Thyroid gland (tissue), 4 donors: ENCODE measurements around the gene RAPGEF3. TPM values are rescaled to one million over a fixed set of nuclear protein-coding genes. Genes with fewer than 3 reads are reported as not detected.

Experiments used
- DNase-seq, 2 donors: peaks; one replicate each; pipeline ENCODE4 v3.0.0-alpha.2; 2019
- H3K27ac ChIP-seq, 3 donors: fragments of 200-600 bp; sonication (generic); 1 replicate in 2 of 3; 2 replicates in 1 of 3; pipeline ENCODE4 v1.5.1; 2016 to 2019; ENCODE audit warnings: mild to moderate bottlenecking in 1 of 3, moderate library complexity in 1 of 3
- H3K27me3 ChIP-seq: fragments of 200-600 bp; sonication (generic); one replicate; pipeline ENCODE4 v1.5.1; 2019
- H3K36me3 ChIP-seq, 2 donors: fragments of 200-600 bp; sonication (generic); one replicate each; pipeline ENCODE4 v1.5.1; 2016 to 2019
- H3K4me1 ChIP-seq, 2 donors: fragments of 200-600 bp; sonication (generic); one replicate each; pipeline ENCODE4 v1.5.1; 2017 to 2019
- H3K4me3 ChIP-seq, 3 donors: fragments of 200-600 bp; sonication (generic); replicated peaks in 1 of 3; 1 replicate in 2 of 3; 2 replicates in 1 of 3; pipeline ENCODE4 v1.5.1; 2016; ENCODE audit warnings: mild to moderate bottlenecking in 1 of 3
- H3K9me3 ChIP-seq: fragments of 200-600 bp; sonication (generic); one replicate; pipeline ENCODE4 v1.5.1; 2017
- POLR2A ChIP-seq, 2 donors: fragments of 450-650 bp; IDR thresholded peaks; one replicate each; pipeline ENCODE4 v1.6.1; 2017; ENCODE audit warnings: antibody characterized with exemption in 2 of 2, mild to moderate bottlenecking in 2 of 2, moderate library complexity in 1 of 2
- WGBS, 2 donors: methylation state at CpG; one replicate each; pipeline ENCODE4 v1.1.5; 2017; 5-methylcytosine and 5-hydroxymethylcytosine counted together
- intact Hi-C: fragments of 100-400 bp; cut with DNase I; formaldehyde crosslinking; loops from one replicate; pipeline ENCODE4 v1.15.1; 2023
- total RNA-seq, 4 donors: library from RNA; depleted of rRNA; stranded (reverse); fragments of >200 nt; gene quantifications; one replicate each; pipeline ENCODE4 v1.2.3, GENCODE V29; 2016
- TF ChIP-seq, protein P1 (sequence below), 6 experiments: fragments of 200-600 bp in 3 of 6; fragments of 450-650 bp in 3 of 6; sonication (generic) in 3 of 6; IDR thresholded peaks; one replicate each; pipeline ENCODE4 v1.5.1; 2016 to 2019; ENCODE audit warnings: antibody characterized with exemption in 6 of 6, mild to moderate bottlenecking in 2 of 6, inconsistent platforms in 1 of 6, moderate library complexity in 1 of 6

RAPGEF3 gene
- total RNA-seq, 4 donors from 2014 or later: 87.3 to 178 (median 125) TPM

DNA sequence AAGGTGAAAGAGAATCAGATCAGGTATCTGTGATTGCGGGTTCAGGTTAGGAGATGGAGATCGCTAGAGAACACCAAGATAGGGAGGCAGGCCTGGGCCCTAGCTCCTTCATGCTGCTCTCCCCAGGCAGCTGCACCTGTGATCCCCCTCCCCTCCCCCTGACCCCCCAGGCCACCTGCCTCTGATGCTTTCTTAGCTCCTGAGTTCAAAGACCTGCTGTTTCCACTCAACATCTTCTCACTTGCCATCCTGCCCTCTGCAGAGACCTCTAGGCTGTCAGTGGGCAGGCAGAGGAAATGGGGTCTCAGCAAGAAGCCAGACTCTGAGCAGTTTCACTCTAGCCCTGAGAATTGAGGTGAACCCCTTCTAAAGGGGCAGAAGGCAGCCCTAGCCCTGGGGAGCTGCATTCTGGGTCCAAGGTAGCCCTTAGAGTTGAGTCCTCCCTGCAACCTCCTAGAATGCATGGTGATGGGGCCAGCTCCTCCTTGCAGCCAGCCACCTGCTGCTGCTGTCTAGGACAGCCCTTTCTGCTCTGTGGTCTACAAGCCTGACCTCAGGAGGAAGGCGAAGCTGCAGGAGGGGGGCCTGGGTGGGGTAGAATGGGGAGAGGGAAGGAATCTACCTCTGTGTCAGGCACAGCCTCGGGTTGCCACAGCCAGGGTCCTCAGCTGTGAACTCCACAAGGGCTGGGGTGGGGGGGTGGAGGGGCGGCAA is 8.0 kb upstream of the RAPGEF3 start:
- peaks cover 22 to 29% of the 10 kb centered on the region in 2 donors for H3K4me1 ChIP-seq
- DNase-seq: no peak
- TF ChIP-seq, protein P1, sequence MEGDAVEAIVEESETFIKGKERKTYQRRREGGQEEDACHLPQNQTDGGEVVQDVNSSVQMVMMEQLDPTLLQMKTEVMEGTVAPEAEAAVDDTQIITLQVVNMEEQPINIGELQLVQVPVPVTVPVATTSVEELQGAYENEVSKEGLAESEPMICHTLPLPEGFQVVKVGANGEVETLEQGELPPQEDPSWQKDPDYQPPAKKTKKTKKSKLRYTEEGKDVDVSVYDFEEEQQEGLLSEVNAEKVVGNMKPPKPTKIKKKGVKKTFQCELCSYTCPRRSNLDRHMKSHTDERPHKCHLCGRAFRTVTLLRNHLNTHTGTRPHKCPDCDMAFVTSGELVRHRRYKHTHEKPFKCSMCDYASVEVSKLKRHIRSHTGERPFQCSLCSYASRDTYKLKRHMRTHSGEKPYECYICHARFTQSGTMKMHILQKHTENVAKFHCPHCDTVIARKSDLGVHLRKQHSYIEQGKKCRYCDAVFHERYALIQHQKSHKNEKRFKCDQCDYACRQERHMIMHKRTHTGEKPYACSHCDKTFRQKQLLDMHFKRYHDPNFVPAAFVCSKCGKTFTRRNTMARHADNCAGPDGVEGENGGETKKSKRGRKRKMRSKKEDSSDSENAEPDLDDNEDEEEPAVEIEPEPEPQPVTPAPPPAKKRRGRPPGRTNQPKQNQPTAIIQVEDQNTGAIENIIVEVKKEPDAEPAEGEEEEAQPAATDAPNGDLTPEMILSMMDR (IDR thresholded peaks at IDR 0.05): no peak
- no peak for TF ChIP-seq POLR2A (IDR thresholded peaks at IDR 0.05)
- H3K27me3 ChIP-seq: no peaks in the 10 kb centered on the region
- no peak overlapping the region for H3K27ac ChIP-seq
- intact Hi-C loops: no loop called here
- WGBS, 2 donors: 50 to 69% methylated on average over 4 to 5 of the region's 5 CpGs
- no peaks in the 10 kb centered on the region for H3K9me3 ChIP-seq
- no peaks in the 10 kb centered on the region for H3K36me3 ChIP-seq
- H3K4me3 ChIP-seq: no peak overlapping the region

DNA sequence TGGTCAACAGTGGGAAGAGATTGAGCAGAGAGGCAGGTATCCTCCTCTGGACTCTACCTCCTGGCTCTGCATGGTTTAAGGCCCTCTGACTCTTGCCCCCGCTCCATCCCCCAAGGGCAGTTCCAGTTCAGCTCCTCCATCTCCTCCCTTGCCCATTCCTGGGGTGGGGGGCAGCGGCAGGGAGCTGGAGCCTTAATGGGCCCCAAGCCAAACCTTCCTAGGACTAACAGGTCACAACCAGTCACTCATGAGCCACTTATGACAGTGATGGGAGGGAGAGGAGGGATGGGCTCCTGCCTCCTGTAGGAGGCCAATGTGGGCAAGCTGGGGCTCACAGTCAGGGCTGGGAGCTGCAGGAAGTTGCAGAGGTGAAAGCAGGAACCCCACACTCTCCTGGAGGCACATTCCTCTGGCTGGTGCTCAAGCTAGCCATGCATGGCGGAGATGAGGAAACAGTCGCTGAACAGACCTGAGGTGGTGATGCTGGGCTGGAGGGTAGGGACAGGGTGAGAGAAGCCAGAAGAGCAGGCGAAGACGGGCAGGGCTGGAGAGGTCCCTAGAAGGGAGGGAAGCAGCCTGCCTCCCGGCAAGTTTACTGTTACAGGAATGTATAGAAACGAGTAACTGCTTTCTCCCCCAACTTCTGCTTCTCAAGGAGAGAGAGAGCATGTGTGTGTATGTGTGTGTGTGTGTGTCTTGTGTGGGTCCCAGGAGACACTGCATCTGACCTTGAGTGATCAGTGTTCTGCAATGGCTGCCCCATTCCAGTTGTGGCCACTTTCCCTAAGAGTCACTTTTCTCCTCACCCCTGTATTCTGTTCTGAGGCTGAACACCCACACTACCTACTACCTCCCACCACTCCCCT is 5.0 kb upstream of the RAPGEF3 start:
- H3K27me3 ChIP-seq: no peaks in the 10 kb centered on the region
- TF ChIP-seq, protein P1 (IDR thresholded peaks at IDR 0.05): peak in 3 of 6 experiments; percentile 9 to 15 (median 12)
- peak in 1 of 2 donors; percentile 58 for TF ChIP-seq POLR2A (IDR thresholded peaks at IDR 0.05)
- no peaks in the 10 kb centered on the region for H3K36me3 ChIP-seq
- DNase-seq: peak; percentile 96
- H3K9me3 ChIP-seq: no peaks in the 10 kb centered on the region
- no peak overlapping the region for H3K4me3 ChIP-seq
- peaks cover 35 to 49% of the 10 kb centered on the region in 2 donors for H3K4me1 ChIP-seq
- WGBS, 2 donors: 21 to 45% methylated on average over 7 to 8 of the region's 8 CpGs
- H3K27ac ChIP-seq: peak overlapping the region; percentile 72 to 94 (median 91)
- intact Hi-C loops: no loop called here

DNA sequence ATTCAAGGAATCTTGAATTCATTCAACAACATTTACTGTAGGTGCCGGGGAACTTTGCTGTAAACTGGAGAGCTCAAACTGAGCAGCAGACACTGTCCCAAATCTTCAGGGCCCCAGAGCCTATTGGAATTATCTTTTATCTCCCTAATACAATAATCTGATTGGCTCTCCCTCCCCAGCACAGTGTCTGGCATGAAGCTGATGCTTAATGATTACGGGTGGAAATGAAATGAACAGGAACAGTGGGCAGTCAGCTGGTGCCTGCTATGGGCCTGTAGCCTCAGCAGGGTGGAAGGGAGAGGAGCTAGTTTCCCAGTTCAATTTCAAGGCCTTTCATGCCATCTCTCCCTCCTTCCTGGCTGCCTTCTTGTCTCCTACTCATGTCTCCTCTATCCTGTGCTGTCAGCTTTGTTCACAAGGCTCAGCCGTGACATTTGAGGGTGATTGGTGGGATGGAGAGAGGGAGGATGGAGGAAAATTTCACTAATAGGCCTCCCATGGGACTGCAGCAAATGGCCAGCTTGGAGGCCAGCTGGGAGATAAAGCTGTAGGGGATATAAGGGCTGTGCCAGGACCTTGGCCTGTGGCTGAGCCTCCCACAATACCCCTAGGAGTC is 4.3 kb upstream of the RAPGEF3 start:
- peak overlapping the region; percentile 72 to 94 (median 91) for H3K27ac ChIP-seq
- H3K36me3 ChIP-seq: no peaks in the 10 kb centered on the region
- no peaks in the 10 kb centered on the region for H3K9me3 ChIP-seq
- H3K4me3 ChIP-seq: no peak overlapping the region
- H3K4me1 ChIP-seq: peaks cover 40 to 55% of the 10 kb centered on the region in 2 donors
- 54 to 55% methylated on average over 3 of the region's 3 CpGs for WGBS, 2 donors
- H3K27me3 ChIP-seq: no peaks in the 10 kb centered on the region
- intact Hi-C loops: no loop called here
- DNase-seq: no peak
- TF ChIP-seq POLR2A (IDR thresholded peaks at IDR 0.05): no peak
- TF ChIP-seq, protein P1 (IDR thresholded peaks at IDR 0.05): no peak

DNA sequence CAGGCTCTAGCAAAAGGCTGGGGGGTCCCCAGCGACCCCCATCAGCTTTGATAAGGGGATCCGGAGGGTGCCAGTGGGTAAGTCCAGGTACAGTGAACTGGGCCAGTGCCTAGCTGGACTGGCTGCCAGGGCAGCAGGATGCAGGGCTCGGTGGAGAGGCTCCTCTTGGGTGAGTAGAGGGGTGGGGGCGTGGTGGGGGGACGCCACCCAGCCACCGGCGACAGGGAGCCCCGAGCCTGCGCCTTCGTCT is 171 bp downstream of the RAPGEF3 start:
- TF ChIP-seq, protein P1 (IDR thresholded peaks at IDR 0.05): no peak
- no peak for TF ChIP-seq POLR2A (IDR thresholded peaks at IDR 0.05)
- H3K36me3 ChIP-seq: no peaks in the 10 kb centered on the region
- peak overlapping the region; percentile 37 to 82 (median 43) for H3K4me3 ChIP-seq
- H3K27me3 ChIP-seq: no peaks in the 10 kb centered on the region
- no peaks in the 10 kb centered on the region for H3K9me3 ChIP-seq
- peaks cover 74 to 88% of the 10 kb centered on the region in 2 donors for H3K4me1 ChIP-seq
- WGBS, 2 donors: 0 to 2% methylated on average over 8 to 10 of the region's 10 CpGs
- intact Hi-C loops: no loop called here
- H3K27ac ChIP-seq: peak overlapping the region; percentile 91 to 95 (median 94)
- DNase-seq: no peak
